ENCODE data around the gene DAGLA.

DAGLA gene

GRCh38 chr11:61704838-61705237, 24.6 kb downstream of the DAGLA start:
- Histone ChIP-seq H3K27me3 (replicated peaks; ENCODE audit: insufficient read depth, low read length) (peaks cover 94% of the 10 kb centered on the region), H3K4me3 (ENCODE audit: low read length) (no peak overlapping the region), H3K9me3 (replicated peaks; ENCODE audit: insufficient read depth, low read length) (no peaks in the 10 kb centered on the region), H3K4me2 (ENCODE audit: low read depth, low read length) (no peak overlapping the region), H4K20me1 (ENCODE audit: insufficient read depth, low read length) (no peaks in the 10 kb centered on the region; the same call in 1 of the 2 replicates), H3K4me1 (ENCODE audit: low read length) (no peaks in the 10 kb centered on the region), H3K79me2 (ENCODE audit: low read length) (no peaks in the 10 kb centered on the region), H3K27ac (ENCODE audit: low read length) (no peak overlapping the region), H2AFZ (ENCODE audit: low read length) (no peak overlapping the region), H3F3A (ENCODE audit: insufficient read depth, low read length) (no peaks in the 10 kb centered on the region), H3K9me2 (replicated peaks; ENCODE audit: insufficient read depth, low read length) (no peaks in the 10 kb centered on the region), H3K36me3 (replicated peaks; ENCODE audit: insufficient read depth, low read length) (no peaks in the 10 kb centered on the region), H3K9ac (ENCODE audit: low read length) (no peak overlapping the region)
- DNase-seq: no peak
- TF ChIP-seq CTCF (IDR thresholded peaks at IDR 0.05; ENCODE audit: low read length) (no peak), EZH2phosphoT487 (IDR thresholded peaks at IDR 0.05; ENCODE audit: low read length) (no peak), EZH2 (optimal IDR thresholded peaks at IDR 0.05; ENCODE audit: low read depth, low read length) (no peak)

GRCh38 chr11:61706452-61707400, 26.5 kb downstream of the DAGLA start:
- H3K4me3 ChIP-seq (ENCODE audit: low read length): no peak overlapping the region
- no peak overlapping the region for H3K4me2 ChIP-seq (ENCODE audit: low read depth, low read length)
- H3K4me1 ChIP-seq (ENCODE audit: low read length): no peaks in the 10 kb centered on the region
- no peak overlapping the region for H3K9ac ChIP-seq (ENCODE audit: low read length)
- H3K27me3 ChIP-seq (replicated peaks; ENCODE audit: insufficient read depth, low read length): peaks cover 94% of the 10 kb centered on the region
- H3F3A ChIP-seq (ENCODE audit: insufficient read depth, low read length): no peaks in the 10 kb centered on the region
- no peak overlapping the region for H3K27ac ChIP-seq (ENCODE audit: low read length)
- no peaks in the 10 kb centered on the region for H3K79me2 ChIP-seq (ENCODE audit: low read length)
- DNase-seq: no peak
- no peak overlapping the region for H2AFZ ChIP-seq (ENCODE audit: low read length)
- H3K9me2 ChIP-seq (replicated peaks; ENCODE audit: insufficient read depth, low read length): no peaks in the 10 kb centered on the region
- TF ChIP-seq EZH2phosphoT487 (IDR thresholded peaks at IDR 0.05; ENCODE audit: low read length) (no peak), EZH2 (optimal IDR thresholded peaks at IDR 0.05; ENCODE audit: low read depth, low read length) (no peak), CTCF (IDR thresholded peaks at IDR 0.05; ENCODE audit: low read length) (no peak)
- H3K9me3 ChIP-seq (replicated peaks; ENCODE audit: insufficient read depth, low read length): no peaks in the 10 kb centered on the region
- no peaks in the 10 kb centered on the region for H4K20me1 ChIP-seq (ENCODE audit: insufficient read depth, low read length)
- H3K36me3 ChIP-seq (replicated peaks; ENCODE audit: insufficient read depth, low read length): no peaks in the 10 kb centered on the region

- Histone ChIP-seq H3K4me1 (ENCODE audit: low read length) (no peaks in the 10 kb centered on the region), H3K9me3 (replicated peaks; ENCODE audit: insufficient read depth, low read length) (no peaks in the 10 kb centered on the region), H3K36me3 (replicated peaks; ENCODE audit: insufficient read depth, low read length) (no peaks in the 10 kb centered on the region), H3F3A (ENCODE audit: insufficient read depth, low read length) (no peaks in the 10 kb centered on the region), H3K9ac (ENCODE audit: low read length) (no peak overlapping the region), H3K9me2 (replicated peaks; ENCODE audit: insufficient read depth, low read length) (no peaks in the 10 kb centered on the region), H3K27ac (ENCODE audit: low read length) (no peak overlapping the region), H4K20me1 (ENCODE audit: insufficient read depth, low read length) (no peaks in the 10 kb centered on the region), H2AFZ (ENCODE audit: low read length) (no peak overlapping the region), H3K79me2 (ENCODE audit: low read length) (no peaks in the 10 kb centered on the region), H3K4me2 (ENCODE audit: low read depth, low read length) (no peak overlapping the region), H3K4me3 (ENCODE audit: low read length) (no peak overlapping the region), H3K27me3 (replicated peaks; ENCODE audit: insufficient read depth, low read length) (peaks cover 94% of the 10 kb centered on the region)
- no peak for DNase-seq
- no peak for TF ChIP-seq EZH2phosphoT487 (IDR thresholded peaks at IDR 0.05; ENCODE audit: low read length)
- no peak for TF ChIP-seq CTCF (IDR thresholded peaks at IDR 0.05; ENCODE audit: low read length)
- TF ChIP-seq EZH2 (optimal IDR thresholded peaks at IDR 0.05; ENCODE audit: low read depth, low read length): no peak
Measured at GRCh38 chr11:61707574-61707973, 27.4 kb downstream of the DAGLA start.

Data from MM.1S (cell line).